ENCODE data around the gene NKAIN1.

The NKAIN1 gene

DNA sequence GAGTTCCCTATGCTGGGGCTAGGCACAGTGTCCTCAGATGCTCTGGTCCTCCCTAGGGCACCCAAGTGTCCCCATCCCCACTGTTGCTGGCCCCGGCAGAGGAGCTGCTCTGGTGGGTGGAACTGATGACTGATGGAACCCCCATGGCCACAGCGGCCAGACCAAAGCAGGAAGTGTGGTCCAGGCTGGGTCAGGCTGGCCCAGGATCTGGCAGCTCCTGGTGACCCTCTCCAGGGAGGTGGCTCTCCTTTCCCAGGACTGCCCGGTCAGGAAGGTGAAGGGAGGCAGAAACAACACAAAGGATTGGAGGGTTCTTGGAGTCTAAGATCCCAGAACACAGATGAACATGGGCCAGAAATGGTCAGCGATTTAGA lies 1.1 kb downstream of the NKAIN1 start:
- Histone ChIP-seq H3K9me3 (ENCODE audit: control insufficient read depth, low read length) (no peaks in the 10 kb centered on the region), H3K79me1 (replicated peaks; ENCODE audit: low read length, poor library complexity, severe bottlenecking) (no peaks in the 10 kb centered on the region), H3K18ac (ENCODE audit: low read depth in 1 of 2, low read length in 2 of 2) (no peak overlapping the region), H3K4me2 (ENCODE audit: low read length, poor library complexity, severe bottlenecking) (no peak overlapping the region), H3K14ac (ENCODE audit: low read length in 2 of 2) (no peak overlapping the region), H3K27ac (ENCODE audit: low read length, poor library complexity, severe bottlenecking) (no peak overlapping the region), H3K27me3 (ENCODE audit: control insufficient read depth in 1 of 2, insufficient read depth in 1 of 2, low read length in 2 of 2) (peaks cover 71 to 74% of the 10 kb centered on the region in 2 experiments), H3K23ac (ENCODE audit: low read length in 2 of 2) (no peak overlapping the region), H3K36me3 (ENCODE audit: control insufficient read depth in 1 of 2, insufficient read depth in 2 of 2, low read depth in 1 of 2, low read length in 2 of 2) (no peaks in the 10 kb centered on the region), H2BK5ac (ENCODE audit: low read depth, low read length, poor library complexity, severe bottlenecking) (no peak overlapping the region), H4K8ac (ENCODE audit: low read length) (no peak overlapping the region), H3K4ac (ENCODE audit: low read depth in 1 of 2, low read length in 2 of 2) (no peak overlapping the region), H3K4me1 (ENCODE audit: control insufficient read depth, insufficient read depth, low read depth, low read length) (peaks cover 12% of the 10 kb centered on the region), H3K9ac (ENCODE audit: low read length) (no peak overlapping the region), H2BK15ac (ENCODE audit: low read depth, poor library complexity, severe bottlenecking) (no peak overlapping the region), H3K4me3 (ENCODE audit: insufficient read depth in 1 of 2, low read depth in 1 of 2, low read length in 2 of 2) (no peak overlapping the region), H2AK5ac (ENCODE audit: low read length, severe bottlenecking) (no peak overlapping the region), H2BK120ac (ENCODE audit: low read depth, low read length) (no peak overlapping the region), H4K91ac (ENCODE audit: low read length) (no peak overlapping the region), H2BK12ac (ENCODE audit: low read length in 2 of 2) (no peak overlapping the region), H2AFZ (ENCODE audit: low read depth, low read length) (no peak overlapping the region)
- whole genome bisulfite sequencing: 34% methylated on average over 4 of the region's 4 CpGs
- no peak for DNase-seq

DNA sequence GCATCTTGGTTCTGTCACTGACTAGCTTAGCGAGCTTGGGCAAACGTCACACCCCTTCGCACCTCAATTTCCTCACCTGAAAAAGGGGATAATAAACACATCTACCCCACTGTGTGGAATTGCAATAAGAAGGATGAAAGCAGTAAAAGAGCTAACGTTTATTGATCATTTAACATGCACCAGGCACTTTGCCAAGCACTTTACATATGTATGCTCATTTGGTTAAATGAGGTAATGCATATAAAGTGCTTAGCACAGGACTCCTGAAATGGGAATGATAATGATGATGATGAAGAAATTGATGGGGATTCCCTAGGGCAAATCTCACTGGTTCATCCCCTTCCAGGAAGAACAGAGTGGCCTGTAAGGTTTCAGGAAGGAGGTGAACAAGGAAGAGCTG lies 4.8 kb downstream of the NKAIN1 start:
- H2BK15ac ChIP-seq (ENCODE audit: low read depth, poor library complexity, severe bottlenecking): no peak overlapping the region
- H3K4me2 ChIP-seq (ENCODE audit: low read length, poor library complexity, severe bottlenecking): no peak overlapping the region
- H2AFZ ChIP-seq (ENCODE audit: low read depth, low read length): no peak overlapping the region
- no peak for DNase-seq
- no peak overlapping the region for H4K8ac ChIP-seq (ENCODE audit: low read length)
- H3K36me3 ChIP-seq (ENCODE audit: control insufficient read depth in 1 of 2, insufficient read depth in 2 of 2, low read depth in 1 of 2, low read length in 2 of 2): no peaks in the 10 kb centered on the region
- 80% methylated on average over 2 of the region's 4 CpGs for WGBS
- no peak overlapping the region for H3K14ac ChIP-seq (ENCODE audit: low read length in 2 of 2)
- no peak overlapping the region for H3K4me3 ChIP-seq (ENCODE audit: insufficient read depth in 1 of 2, low read depth in 1 of 2, low read length in 2 of 2)
- H2BK12ac ChIP-seq (ENCODE audit: low read length in 2 of 2): no peak overlapping the region
- H2AK5ac ChIP-seq (ENCODE audit: low read length, severe bottlenecking): no peak overlapping the region
- no peak overlapping the region for H3K9ac ChIP-seq (ENCODE audit: low read length)
- no peak overlapping the region for H4K91ac ChIP-seq (ENCODE audit: low read length)
- H3K4me1 ChIP-seq (ENCODE audit: control insufficient read depth, insufficient read depth, low read depth, low read length): peaks cover 11% of the 10 kb centered on the region
- H2BK5ac ChIP-seq (ENCODE audit: low read depth, low read length, poor library complexity, severe bottlenecking): no peak overlapping the region
- H3K79me1 ChIP-seq (replicated peaks; ENCODE audit: low read length, poor library complexity, severe bottlenecking): no peaks in the 10 kb centered on the region
- peaks cover 49 to 63% of the 10 kb centered on the region in 2 experiments for H3K27me3 ChIP-seq (ENCODE audit: control insufficient read depth in 1 of 2, insufficient read depth in 1 of 2, low read length in 2 of 2)
- H3K9me3 ChIP-seq (ENCODE audit: control insufficient read depth, low read length): no peaks in the 10 kb centered on the region
- H2BK120ac ChIP-seq (ENCODE audit: low read depth, low read length): no peak overlapping the region
- H3K23ac ChIP-seq (ENCODE audit: low read length in 2 of 2): no peak overlapping the region
- no peak overlapping the region for H3K27ac ChIP-seq (ENCODE audit: low read length, poor library complexity, severe bottlenecking)
- H3K4ac ChIP-seq (ENCODE audit: low read depth in 1 of 2, low read length in 2 of 2): no peak overlapping the region
- no peak overlapping the region for H3K18ac ChIP-seq (ENCODE audit: low read depth in 1 of 2, low read length in 2 of 2)

DNA sequence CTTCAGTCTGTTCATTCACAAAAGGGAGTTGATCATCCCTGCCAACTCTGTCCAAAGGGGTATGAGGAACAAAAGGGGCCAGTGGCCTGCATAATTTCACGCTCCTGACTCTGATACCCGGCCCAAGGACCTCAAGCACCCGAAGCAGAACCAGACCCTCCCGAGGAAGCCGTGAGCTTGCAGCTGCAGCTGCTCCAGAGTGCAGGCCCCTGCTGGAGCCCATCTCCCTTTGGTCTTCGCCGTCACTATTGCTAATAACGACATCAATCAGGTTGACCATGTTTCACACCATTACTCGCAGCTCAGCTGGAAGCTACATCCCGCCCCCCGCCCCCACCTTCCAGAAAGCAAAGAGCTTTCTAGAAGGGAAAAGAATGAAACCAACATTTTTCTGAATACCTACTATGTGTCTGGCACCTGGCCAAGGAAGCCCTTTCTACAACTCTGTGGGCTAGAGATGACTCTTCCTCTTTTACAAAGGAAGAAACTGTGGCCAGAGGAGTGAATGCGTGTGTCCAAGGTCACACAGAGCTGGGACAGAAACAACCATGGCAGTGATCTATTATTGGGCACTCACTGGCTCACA lies 5.5 kb downstream of the NKAIN1 start:
- DNase-seq: no peak
- Histone ChIP-seq H3K79me1 (replicated peaks; ENCODE audit: low read length, poor library complexity, severe bottlenecking) (no peaks in the 10 kb centered on the region), H4K91ac (ENCODE audit: low read length) (no peak overlapping the region), H3K27ac (ENCODE audit: low read length, poor library complexity, severe bottlenecking) (no peak overlapping the region), H2BK12ac (ENCODE audit: low read length in 2 of 2) (no peak overlapping the region), H3K14ac (ENCODE audit: low read length in 2 of 2) (no peak overlapping the region), H3K4me3 (ENCODE audit: insufficient read depth in 1 of 2, low read depth in 1 of 2, low read length in 2 of 2) (no peak overlapping the region), H3K27me3 (ENCODE audit: control insufficient read depth in 1 of 2, insufficient read depth in 1 of 2, low read length in 2 of 2) (peaks cover 49 to 62% of the 10 kb centered on the region in 2 experiments), H2AK5ac (ENCODE audit: low read length, severe bottlenecking) (no peak overlapping the region), H3K9me3 (ENCODE audit: control insufficient read depth, low read length) (no peaks in the 10 kb centered on the region), H2BK15ac (ENCODE audit: low read depth, poor library complexity, severe bottlenecking) (no peak overlapping the region), H2AFZ (ENCODE audit: low read depth, low read length) (no peak overlapping the region), H3K4me1 (ENCODE audit: control insufficient read depth, insufficient read depth, low read depth, low read length) (peaks cover 6% of the 10 kb centered on the region), H3K4ac (ENCODE audit: low read depth in 1 of 2, low read length in 2 of 2) (no peak overlapping the region), H4K8ac (ENCODE audit: low read length) (no peak overlapping the region), H3K4me2 (ENCODE audit: low read length, poor library complexity, severe bottlenecking) (no peak overlapping the region), H2BK120ac (ENCODE audit: low read depth, low read length) (no peak overlapping the region), H3K9ac (ENCODE audit: low read length) (no peak overlapping the region), H3K23ac (ENCODE audit: low read length in 2 of 2) (no peak overlapping the region), H3K36me3 (ENCODE audit: control insufficient read depth in 1 of 2, insufficient read depth in 2 of 2, low read depth in 1 of 2, low read length in 2 of 2) (no peaks in the 10 kb centered on the region), H2BK5ac (ENCODE audit: low read depth, low read length, poor library complexity, severe bottlenecking) (no peak overlapping the region), H3K18ac (ENCODE audit: low read depth in 1 of 2, low read length in 2 of 2) (no peak overlapping the region)
- 59% methylated on average over 12 of the region's 12 CpGs for WGBS

DNA sequence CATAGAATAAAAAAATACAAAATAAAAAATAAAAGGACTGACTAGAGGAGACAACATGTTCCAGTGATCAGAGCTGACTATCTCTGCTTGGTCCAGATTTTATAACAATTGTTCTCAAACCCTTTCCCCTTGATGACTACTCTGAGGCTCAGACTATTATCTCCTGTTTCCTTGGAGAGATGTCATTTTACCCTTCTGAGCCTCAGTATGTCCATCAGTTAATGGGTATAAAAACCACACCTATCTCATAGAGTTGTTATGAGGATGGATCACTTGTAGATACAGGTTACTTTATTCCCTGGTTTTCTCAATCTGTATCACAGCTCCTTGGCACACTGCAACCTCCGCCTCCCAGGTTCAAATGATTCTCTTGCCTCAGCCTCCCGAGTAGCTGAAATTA lies 7.0 kb downstream of the NKAIN1 start:
- H3K9me3 ChIP-seq (ENCODE audit: control insufficient read depth, low read length): no peaks in the 10 kb centered on the region
- no peak overlapping the region for H3K4me3 ChIP-seq (ENCODE audit: insufficient read depth in 1 of 2, low read depth in 1 of 2, low read length in 2 of 2)
- no peak overlapping the region for H4K91ac ChIP-seq (ENCODE audit: low read length)
- no peak for DNase-seq
- H3K4me2 ChIP-seq (ENCODE audit: low read length, poor library complexity, severe bottlenecking): no peak overlapping the region
- no peak overlapping the region for H2BK5ac ChIP-seq (ENCODE audit: low read depth, low read length, poor library complexity, severe bottlenecking)
- H3K4ac ChIP-seq (ENCODE audit: low read depth in 1 of 2, low read length in 2 of 2): no peak overlapping the region
- no peak overlapping the region for H3K27ac ChIP-seq (ENCODE audit: low read length, poor library complexity, severe bottlenecking)
- H3K18ac ChIP-seq (ENCODE audit: low read depth in 1 of 2, low read length in 2 of 2): no peak overlapping the region
- 95% methylated on average over 2 of the region's 2 CpGs for WGBS
- no peaks in the 10 kb centered on the region for H3K36me3 ChIP-seq (ENCODE audit: control insufficient read depth in 1 of 2, insufficient read depth in 2 of 2, low read depth in 1 of 2, low read length in 2 of 2)
- H3K9ac ChIP-seq (ENCODE audit: low read length): no peak overlapping the region
- no peak overlapping the region for H4K8ac ChIP-seq (ENCODE audit: low read length)
- no peak overlapping the region for H2BK120ac ChIP-seq (ENCODE audit: low read depth, low read length)
- H3K4me1 ChIP-seq (ENCODE audit: control insufficient read depth, insufficient read depth, low read depth, low read length): no peaks in the 10 kb centered on the region
- no peaks in the 10 kb centered on the region for H3K79me1 ChIP-seq (replicated peaks; ENCODE audit: low read length, poor library complexity, severe bottlenecking)
- no peak overlapping the region for H3K23ac ChIP-seq (ENCODE audit: low read length in 2 of 2)
- H2BK15ac ChIP-seq (ENCODE audit: low read depth, poor library complexity, severe bottlenecking): no peak overlapping the region
- peaks cover 37 to 47% of the 10 kb centered on the region in 2 experiments for H3K27me3 ChIP-seq (ENCODE audit: control insufficient read depth in 1 of 2, insufficient read depth in 1 of 2, low read length in 2 of 2)
- H2AK5ac ChIP-seq (ENCODE audit: low read length, severe bottlenecking): no peak overlapping the region
- no peak overlapping the region for H3K14ac ChIP-seq (ENCODE audit: low read length in 2 of 2)
- no peak overlapping the region for H2AFZ ChIP-seq (ENCODE audit: low read depth, low read length)
- no peak overlapping the region for H2BK12ac ChIP-seq (ENCODE audit: low read length in 2 of 2)
